SK-N-SH (cell line): ENCODE results near the gene CLEC16A. TPM values are rescaled to one million over a fixed set of nuclear protein-coding genes. Genes with fewer than 3 reads are reported as not detected.

ENCODE experiments used
- CTCF ChIA-PET: fragments of 300-600, 350-600 bp; formaldehyde crosslinking; extraction: SDS; loops from one replicate; lab custom pipeline; 2021; lab: Yijun Ruan, JAX
- POLR2A ChIA-PET: fragments of 350-600 bp; sonication (Branson Sonifier 250); formaldehyde crosslinking; extraction: SDS; loops from one replicate; lab custom pipeline; 2020; ENCODE audit warnings: antibody characterized with exemption, inconsistent platforms; lab: Yijun Ruan, JAX
- DNase-seq: peaks from one replicate; pipeline ENCODE4 v3.0.0; 2012
- H2AFZ ChIP-seq: fragments of 200-600 bp; sonication (generic); 2 replicates; pipeline ENCODE4 v1.8.1; 2016; ENCODE audit warnings: antibody characterized with exemption, mild to moderate bottlenecking, low read depth
- H3F3A ChIP-seq: fragments of 200-600 bp; sonication (generic); replicated peaks from 2 replicates; pipeline ENCODE3; 2016; ENCODE audit warnings: antibody characterized with exemption, mild to moderate bottlenecking; ENCODE audit not compliant: insufficient read depth
- H3K27ac ChIP-seq, 2 experiments: fragments of 200-500 bp in 1 of 2; fragments of 200-600 bp in 1 of 2; sonication (Bioruptor generic) in 1 of 2; sonication (generic), shearing (Covaris generic) in 1 of 2; 2 replicates each; pipeline versions ENCODE4 v1.5.1 to v1.6.1; 2014 to 2016; ENCODE audit warnings: low read depth in 2 of 2, inconsistent platforms in 1 of 2, low read length in 1 of 2, mild to moderate bottlenecking in 1 of 2, mixed read lengths in 1 of 2
- H3K27me3 ChIP-seq: fragments of 200-600 bp; sonication (generic), shearing (Covaris generic); 2 replicates; pipeline ENCODE4 v1.6.1; 2016; ENCODE audit warnings: mixed run types; ENCODE audit not compliant: insufficient read depth
- H3K36me3 ChIP-seq, 2 experiments: fragments of 200-500 bp in 1 of 2; fragments of 200-600 bp in 1 of 2; sonication (Bioruptor generic) in 1 of 2; sonication (generic) in 1 of 2; replicated peaks in 1 of 2; 2 replicates each; pipeline versions ENCODE3 to v1.5.1; 2014 to 2016; ENCODE audit warnings: low read length in 1 of 2, mild to moderate bottlenecking in 1 of 2; ENCODE audit not compliant: insufficient read depth in 2 of 2, control insufficient read depth in 1 of 2
- H3K4me1 ChIP-seq, 2 experiments: fragments of 200-500 bp in 1 of 2; fragments of 200-600 bp in 1 of 2; sonication (Bioruptor generic) in 1 of 2; sonication (generic), shearing (Covaris generic) in 1 of 2; 2 replicates each; pipeline versions ENCODE4 v1.5.1 to v1.6.1; 2014 to 2016; ENCODE audit warnings: low read depth in 1 of 2, low read length in 1 of 2, mixed run types in 1 of 2; ENCODE audit not compliant: insufficient read depth in 2 of 2, control insufficient read depth in 1 of 2
- H3K4me2 ChIP-seq: fragments of 200-600 bp; sonication (generic), shearing (Covaris generic); 2 replicates; pipeline ENCODE4 v1.6.1; 2017; ENCODE audit warnings: mixed run types
- H3K4me3 ChIP-seq, 2 experiments: fragments of 200-500 bp in 1 of 2; fragments of 200-600 bp in 1 of 2; sonication (Bioruptor generic) in 1 of 2; sonication (generic), shearing (Covaris generic) in 1 of 2; 2 replicates each; pipeline versions ENCODE4 v1.5.1 to v1.8.1; 2014 to 2016; ENCODE audit warnings: low read depth in 2 of 2, inconsistent platforms in 1 of 2, low read length in 1 of 2, mild to moderate bottlenecking in 1 of 2, mixed read lengths in 1 of 2, moderate library complexity in 1 of 2
- H3K79me2 ChIP-seq: fragments of 200-600 bp; sonication (generic); 2 replicates; pipeline ENCODE4 v1.8.1; 2017; ENCODE audit warnings: mild to moderate bottlenecking; ENCODE audit not compliant: insufficient read depth
- H3K9ac ChIP-seq: fragments of 200-600 bp; sonication (generic); 2 replicates; pipeline ENCODE4 v1.6.1; 2017; ENCODE audit warnings: mixed run types
- H3K9me2 ChIP-seq: fragments of 200-600 bp; sonication (generic); 2 replicates; pipeline ENCODE4 v1.6.1; 2017; ENCODE audit warnings: mixed run types
- H3K9me3 ChIP-seq: fragments of 200-600 bp; sonication (generic); 2 replicates; pipeline ENCODE4 v1.6.1; 2017; ENCODE audit warnings: mixed run types, mild to moderate bottlenecking, moderate library complexity
- H4K20me1 ChIP-seq: fragments of 200-600 bp; sonication (generic); 2 replicates; pipeline ENCODE4 v1.6.1; 2017; ENCODE audit warnings: mild to moderate bottlenecking, mixed run types; ENCODE audit not compliant: insufficient read depth
- EZH2phosphoT487 ChIP-seq: fragments of 200-600 bp; sonication (generic); IDR thresholded peaks from 2 replicates; pipeline ENCODE4 v1.6.1; 2017; ENCODE audit warnings: low read depth, mixed run types, mild to moderate bottlenecking, antibody characterized with exemption, moderate library complexity, borderline replicate concordance
- FOXJ3 ChIP-seq: sonication (generic); formaldehyde crosslinking; IDR thresholded peaks from 2 replicates; pipeline ENCODE4 v1.5.1; 2020; ENCODE audit warnings: mild to moderate bottlenecking, missing genetic modification reagents
- GATA2 ChIP-seq: sonication (generic); formaldehyde crosslinking; IDR thresholded peaks from 2 replicates; pipeline ENCODE4 v1.5.0; 2020; ENCODE audit warnings: mild to moderate bottlenecking, missing genetic modification reagents
- RXRA ChIP-seq: IDR thresholded peaks from 2 replicates; pipeline ENCODE4 v1.4.0; 2012; ENCODE audit warnings: low read depth, mild to moderate bottlenecking, borderline replicate concordance
- YY1 ChIP-seq: IDR thresholded peaks from 2 replicates; pipeline ENCODE4 v1.4.0; 2012; ENCODE audit warnings: low read depth, mild to moderate bottlenecking
- ZBTB33 ChIP-seq: IDR thresholded peaks from 2 replicates; pipeline ENCODE4 v1.4.0; 2012; ENCODE audit warnings: low read depth, borderline replicate concordance
- WGBS: methylation state at CpG from one replicate; pipeline ENCODE4 v1.1.6; 2017; ENCODE audit warnings: low lambda C conversion rate; 5-methylcytosine and 5-hydroxymethylcytosine counted together
- polyA plus RNA-seq, 3 experiments: library from polyadenylated mRNA; depleted of rRNA; stranded (reverse); fragments of >200 nt; gene quantifications; 2 replicates each; pipeline ENCODE4 v1.2.3, GENCODE V29; 2012
- TF ChIP-seq, protein P1 (sequence below): fragments of 150-350 bp; IDR thresholded peaks from 2 replicates; pipeline ENCODE4 v1.6.1; 2016; ENCODE audit warnings: mild to moderate bottlenecking, low read depth, low read length
- TF ChIP-seq, protein P2 (sequence below): IDR thresholded peaks from 2 replicates; pipeline ENCODE4 v1.4.0; 2012; ENCODE audit warnings: low read depth

Gene CLEC16A
- polyA plus RNA-seq, 1 of the 3 experiments (the other 2 are of a cell fraction) = 13.7 TPM

DNA sequence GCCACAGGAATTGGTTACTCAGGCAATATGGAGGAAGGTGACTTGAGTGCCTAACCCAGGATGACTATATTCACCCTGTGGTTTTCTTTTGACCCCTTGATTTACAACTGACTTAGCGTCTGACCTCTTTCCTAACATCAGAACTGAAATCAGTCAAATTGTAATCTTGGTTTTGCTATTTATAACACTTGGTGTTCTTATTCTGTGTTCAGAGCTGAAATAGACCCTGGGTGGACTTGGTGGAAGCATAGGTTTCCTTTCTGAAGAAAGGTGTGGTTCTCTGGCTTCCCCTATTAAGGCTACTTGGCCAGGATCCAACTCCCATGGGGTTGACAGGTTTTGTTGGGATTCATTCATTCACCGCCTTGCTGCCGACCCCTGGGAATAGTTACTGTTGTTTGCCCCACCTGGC lies 80.8 kb downstream of the CLEC16A start:
- Histone ChIP-seq H3K9ac (no peak overlapping the region), H3K4me3 (no peak overlapping the region), H4K20me1 (no peaks in the 10 kb centered on the region), H3K27me3 (no peaks in the 10 kb centered on the region), H3K27ac (no peak overlapping the region), H3K79me2 (no peaks in the 10 kb centered on the region), H3K4me1 (peaks cover 0 to 14% of the 10 kb centered on the region in 2 experiments; a peak in 2 of 4 replicates), H3K36me3 (peaks cover 32 to 51% of the 10 kb centered on the region in 2 experiments), H3K4me2 (no peak overlapping the region), H3K9me3 (peaks cover 6% of the 10 kb centered on the region; the same call in 1 of the 2 replicates), H3F3A (peaks cover 2% of the 10 kb centered on the region), H2AFZ (no peak overlapping the region), H3K9me2 (no peaks in the 10 kb centered on the region)
- 95% methylated on average over 3 of the region's 3 CpGs for WGBS
- ChIA-PET CTCF (no interaction called here), POLR2A (no interaction called here)
- no peak for DNase-seq
- no peak for TF ChIP-seq FOXJ3 (CRISPR knock-in tag)
- TF ChIP-seq, protein P1, sequence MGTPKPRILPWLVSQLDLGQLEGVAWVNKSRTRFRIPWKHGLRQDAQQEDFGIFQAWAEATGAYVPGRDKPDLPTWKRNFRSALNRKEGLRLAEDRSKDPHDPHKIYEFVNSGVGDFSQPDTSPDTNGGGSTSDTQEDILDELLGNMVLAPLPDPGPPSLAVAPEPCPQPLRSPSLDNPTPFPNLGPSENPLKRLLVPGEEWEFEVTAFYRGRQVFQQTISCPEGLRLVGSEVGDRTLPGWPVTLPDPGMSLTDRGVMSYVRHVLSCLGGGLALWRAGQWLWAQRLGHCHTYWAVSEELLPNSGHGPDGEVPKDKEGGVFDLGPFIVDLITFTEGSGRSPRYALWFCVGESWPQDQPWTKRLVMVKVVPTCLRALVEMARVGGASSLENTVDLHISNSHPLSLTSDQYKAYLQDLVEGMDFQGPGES = no peak
- TF ChIP-seq YY1 = no peak

DNA sequence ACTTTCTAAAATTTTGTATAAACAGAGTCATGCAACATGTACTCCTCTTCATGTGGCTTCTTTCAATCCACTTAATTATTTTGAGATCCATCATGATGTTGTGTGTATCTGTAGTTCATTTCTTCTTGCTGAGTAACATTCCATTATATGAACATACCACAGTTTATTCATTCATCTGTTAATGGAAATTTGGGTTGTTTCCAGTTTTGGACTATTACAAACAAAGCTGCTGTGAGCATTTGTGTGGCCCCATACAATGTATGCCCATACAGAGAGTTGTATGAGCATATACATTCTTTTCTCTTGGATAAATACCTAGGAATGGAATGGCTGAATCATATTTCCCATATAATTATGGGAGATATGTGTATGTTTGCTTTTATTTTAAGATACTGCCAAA lies 85.6 kb downstream of the CLEC16A start:
- Histone ChIP-seq H3K9ac (no peak overlapping the region), H3K36me3 (peaks cover 43 to 52% of the 10 kb centered on the region in 2 experiments), H2AFZ (no peak overlapping the region), H4K20me1 (no peaks in the 10 kb centered on the region), H3K9me3 (peaks cover 6% of the 10 kb centered on the region; the same call in 1 of the 2 replicates), H3K4me1 (no peaks in the 10 kb centered on the region; a peak in 1 of 4 replicates), H3K4me3 (no peak overlapping the region), H3K27me3 (no peaks in the 10 kb centered on the region), H3K4me2 (no peak overlapping the region), H3K27ac (no peak overlapping the region), H3K79me2 (no peaks in the 10 kb centered on the region), H3K9me2 (no peaks in the 10 kb centered on the region), H3F3A (peaks cover 5% of the 10 kb centered on the region)
- CTCF ChIA-PET = no interaction called here
- TF ChIP-seq ZBTB33 = no peak
- TF ChIP-seq, protein P2, sequence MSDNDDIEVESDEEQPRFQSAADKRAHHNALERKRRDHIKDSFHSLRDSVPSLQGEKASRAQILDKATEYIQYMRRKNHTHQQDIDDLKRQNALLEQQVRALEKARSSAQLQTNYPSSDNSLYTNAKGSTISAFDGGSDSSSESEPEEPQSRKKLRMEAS = no peak
- no peak for TF ChIP-seq FOXJ3 (CRISPR knock-in tag)
- TF ChIP-seq RXRA = no peak
- no peak for TF ChIP-seq GATA2
- no peak for TF ChIP-seq EZH2phosphoT487
- POLR2A ChIA-PET = no interaction called here
- no peak for DNase-seq
